Vagina (tissue), 2 donors: ENCODE data around the gene BRMS1.

ENCODE experiments used
- POLR2A ChIP-seq, 2 donors: fragments of 450-650 bp; IDR thresholded peaks; one replicate each; pipeline ENCODE4 v1.6.1; 2017; ENCODE audit warnings: antibody characterized with exemption in 2 of 2, mild to moderate bottlenecking in 2 of 2, moderate library complexity in 2 of 2
- POLR2AphosphoS5 ChIP-seq, 2 donors: sonication (generic); formaldehyde crosslinking; IDR thresholded peaks; one replicate each; pipeline ENCODE4 v1.9.0; 2017; ENCODE audit warnings: antibody characterized with exemption in 2 of 2, mild to moderate bottlenecking in 2 of 2, low read depth in 1 of 2; ENCODE audit not compliant: insufficient read depth in 1 of 2
- TF ChIP-seq, protein P1 (sequence below), 3 experiments: fragments of 450-650 bp in 2 of 3; fragments of 200-600 bp in 1 of 3; sonication (generic) in 1 of 3; IDR thresholded peaks; one replicate each; pipeline ENCODE4 v1.5.1; 2017 to 2019; ENCODE audit warnings: antibody characterized with exemption in 3 of 3, mild to moderate bottlenecking in 2 of 3, moderate library complexity in 2 of 3

- TF ChIP-seq, protein P1, sequence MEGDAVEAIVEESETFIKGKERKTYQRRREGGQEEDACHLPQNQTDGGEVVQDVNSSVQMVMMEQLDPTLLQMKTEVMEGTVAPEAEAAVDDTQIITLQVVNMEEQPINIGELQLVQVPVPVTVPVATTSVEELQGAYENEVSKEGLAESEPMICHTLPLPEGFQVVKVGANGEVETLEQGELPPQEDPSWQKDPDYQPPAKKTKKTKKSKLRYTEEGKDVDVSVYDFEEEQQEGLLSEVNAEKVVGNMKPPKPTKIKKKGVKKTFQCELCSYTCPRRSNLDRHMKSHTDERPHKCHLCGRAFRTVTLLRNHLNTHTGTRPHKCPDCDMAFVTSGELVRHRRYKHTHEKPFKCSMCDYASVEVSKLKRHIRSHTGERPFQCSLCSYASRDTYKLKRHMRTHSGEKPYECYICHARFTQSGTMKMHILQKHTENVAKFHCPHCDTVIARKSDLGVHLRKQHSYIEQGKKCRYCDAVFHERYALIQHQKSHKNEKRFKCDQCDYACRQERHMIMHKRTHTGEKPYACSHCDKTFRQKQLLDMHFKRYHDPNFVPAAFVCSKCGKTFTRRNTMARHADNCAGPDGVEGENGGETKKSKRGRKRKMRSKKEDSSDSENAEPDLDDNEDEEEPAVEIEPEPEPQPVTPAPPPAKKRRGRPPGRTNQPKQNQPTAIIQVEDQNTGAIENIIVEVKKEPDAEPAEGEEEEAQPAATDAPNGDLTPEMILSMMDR (IDR thresholded peaks at IDR 0.05): no peak
- TF ChIP-seq POLR2A (IDR thresholded peaks at IDR 0.05): no peak
- TF ChIP-seq POLR2AphosphoS5 (IDR thresholded peaks at IDR 0.05; ENCODE audit: insufficient read depth in 1 of 2, low read depth in 1 of 2): no peak
Observed at GRCh38 chr11:66365711-66366619, 21.1 kb upstream of the BRMS1 start.
